ENCODE measurements around the gene BARX1. TPM values are rescaled to one million over a fixed set of nuclear protein-coding genes. Genes with fewer than 3 reads are reported as not detected.
A peak's percentile ranks its signal among the peaks of the same experiment; 100 is the strongest.
"Not testable (repeated sequence)": the region's sequence is repeated elsewhere in the genome, so short reads cannot be mapped to it uniquely, and the experiment has no call there.

The BARX1 gene
- total RNA-seq, 1 donor: not detected

DNA sequence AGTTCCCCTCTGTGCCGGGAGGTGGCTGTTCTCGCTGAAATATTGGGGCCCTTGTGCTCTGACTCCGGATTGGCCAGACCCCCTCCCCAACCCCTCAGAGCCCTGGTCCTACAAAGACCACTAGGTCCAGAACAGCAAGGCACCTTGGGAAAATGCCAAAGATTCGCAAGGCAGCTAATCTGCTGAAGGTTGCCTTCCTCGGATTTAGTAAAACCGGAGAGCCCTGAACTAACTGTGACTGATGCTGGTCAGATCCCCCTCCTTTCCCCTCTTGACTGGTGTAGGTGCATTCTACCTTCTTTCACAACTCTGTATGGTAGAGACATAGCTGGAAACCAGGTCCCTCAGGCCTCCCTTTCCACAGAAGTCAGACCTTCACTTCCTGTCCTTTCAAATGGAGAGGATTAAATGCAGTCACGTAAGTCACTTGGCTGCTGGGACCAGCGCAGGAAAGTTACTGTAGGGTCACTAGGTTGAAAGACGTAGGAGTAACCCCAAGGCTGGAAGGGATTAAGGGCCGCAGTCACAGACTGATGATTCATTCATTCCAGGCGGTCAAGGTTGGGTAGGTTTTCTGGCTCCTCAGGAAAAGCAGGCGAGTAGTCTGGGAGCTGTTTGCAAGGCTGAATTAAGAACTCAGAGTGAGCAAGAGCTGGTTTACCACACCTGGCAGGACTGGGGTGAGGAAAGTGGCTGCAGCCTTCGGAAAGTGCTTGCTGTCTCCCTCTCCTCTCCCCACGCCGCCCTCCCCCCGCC, 5.3 kb downstream of the BARX1 start:
- Histone ChIP-seq H3K27me3 (ENCODE audit: insufficient read depth, low read length) (peaks cover 85% of the 10 kb centered on the region), H3K4me3 (ENCODE audit: low read length) (no peak overlapping the region), H3K9me3 (ENCODE audit: low read depth, low read length) (no peaks in the 10 kb centered on the region), H3K4me1 (ENCODE audit: insufficient read depth, low read length) (peaks cover 47% of the 10 kb centered on the region)

DNA sequence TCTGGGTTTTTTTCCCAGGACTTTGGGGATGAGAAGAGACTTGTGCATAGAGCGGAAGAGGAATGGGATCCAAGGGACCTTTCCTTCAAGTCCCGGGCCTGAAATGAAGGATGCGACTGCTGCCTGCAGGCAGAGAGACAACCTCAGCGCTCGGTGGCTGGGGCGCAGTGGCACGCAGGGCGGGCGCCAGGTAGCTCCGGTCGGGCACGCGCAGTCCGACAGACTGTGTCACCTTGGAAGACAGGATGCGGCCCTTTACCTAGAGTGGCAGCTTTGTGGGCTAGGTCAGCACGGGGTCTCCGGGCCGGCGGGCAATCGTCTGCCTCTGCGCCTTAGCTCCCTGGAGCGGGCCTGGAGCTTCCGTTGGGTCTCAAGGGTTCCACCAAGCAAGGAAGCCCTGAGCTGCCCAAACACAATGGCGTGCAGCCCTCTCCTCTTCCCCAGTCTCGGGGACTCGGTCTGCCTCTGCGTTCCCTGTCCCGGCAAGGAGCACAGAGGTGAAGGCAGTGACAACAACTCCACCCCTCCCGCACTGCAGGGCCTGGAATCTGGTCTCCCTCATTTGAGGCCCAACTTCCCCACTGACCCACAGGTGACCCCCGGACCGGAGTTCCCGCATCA, 6.0 kb downstream of the BARX1 start:
- no peaks in the 10 kb centered on the region for H3K9me3 ChIP-seq (ENCODE audit: low read depth, low read length)
- H3K4me1 ChIP-seq (ENCODE audit: insufficient read depth, low read length): peaks cover 47% of the 10 kb centered on the region
- no peak overlapping the region for H3K4me3 ChIP-seq (ENCODE audit: low read length)
- peaks cover 86% of the 10 kb centered on the region for H3K27me3 ChIP-seq (ENCODE audit: insufficient read depth, low read length)

DNA sequence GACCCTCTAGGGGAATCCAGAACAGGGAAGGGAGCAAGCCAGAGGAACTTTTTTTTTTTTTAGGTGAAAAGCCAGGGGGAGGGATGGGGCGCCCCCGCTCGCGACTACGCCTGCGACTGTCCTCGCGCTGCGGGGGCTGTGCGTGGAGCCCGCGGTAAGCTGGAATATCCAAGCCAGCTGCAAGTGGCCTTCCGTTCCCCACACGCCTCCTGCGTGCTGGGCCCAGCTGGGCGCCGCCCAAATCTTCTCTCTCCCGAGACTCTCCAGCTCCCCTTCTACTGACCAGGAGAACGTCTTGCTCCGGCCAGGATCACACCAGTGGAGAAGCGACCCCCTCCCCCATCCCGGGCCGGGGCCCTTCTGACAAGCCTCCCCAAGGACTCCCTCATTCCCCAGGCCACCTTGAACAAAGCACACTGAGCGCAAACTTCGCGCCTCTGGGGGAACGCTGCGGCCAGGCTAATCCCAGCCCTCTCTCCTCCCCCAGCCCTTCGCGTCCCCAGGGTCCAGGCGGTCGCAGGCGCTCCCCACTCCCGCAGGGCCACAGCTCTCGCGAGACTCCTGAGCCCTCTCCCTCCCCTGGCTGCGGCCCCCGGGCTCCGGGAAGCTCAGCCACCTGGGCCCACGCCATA, 6.6 kb downstream of the BARX1 start:
- Histone ChIP-seq H3K4me3 (ENCODE audit: low read length) (no peak overlapping the region), H3K9me3 (ENCODE audit: low read depth, low read length) (no peaks in the 10 kb centered on the region), H3K27me3 (ENCODE audit: insufficient read depth, low read length) (peaks cover 80% of the 10 kb centered on the region), H3K4me1 (ENCODE audit: insufficient read depth, low read length) (peaks cover 47% of the 10 kb centered on the region)

DNA sequence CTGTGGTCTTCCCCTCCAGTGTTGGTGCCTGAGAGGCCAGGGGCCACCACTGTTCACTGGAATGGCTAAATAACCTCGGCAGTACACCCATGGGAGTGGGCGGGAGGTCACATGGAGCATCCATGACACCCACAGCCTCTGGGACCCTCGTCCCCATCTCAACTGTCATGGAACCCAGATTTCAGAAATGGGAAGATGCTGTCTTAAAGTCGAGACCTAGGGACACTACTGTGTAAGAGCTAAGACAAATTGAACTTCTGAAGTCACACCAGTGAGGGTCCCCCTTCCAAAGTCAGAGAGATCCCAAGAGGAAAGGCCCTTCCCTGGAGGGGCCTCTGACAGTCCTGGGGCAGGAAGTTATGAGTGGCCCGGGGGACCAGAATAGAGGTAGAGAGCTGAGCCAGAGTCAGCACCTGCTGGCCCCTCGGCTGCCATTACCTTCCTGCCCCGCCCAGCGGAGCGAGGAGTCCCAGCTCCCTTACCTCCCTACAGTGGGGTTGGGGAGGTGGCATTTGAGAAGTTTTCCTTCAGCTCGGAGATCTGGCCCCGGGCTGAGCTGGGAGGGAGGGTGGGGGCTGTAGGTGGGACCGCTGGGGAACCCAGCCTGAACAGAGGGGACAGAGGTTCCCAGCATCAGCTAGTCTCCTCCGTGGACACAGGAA, 7.6 kb downstream of the BARX1 start:
- H3K4me3 ChIP-seq (ENCODE audit: low read length): no peak overlapping the region
- no peaks in the 10 kb centered on the region for H3K9me3 ChIP-seq (ENCODE audit: low read depth, low read length)
- peaks cover 80% of the 10 kb centered on the region for H3K27me3 ChIP-seq (ENCODE audit: insufficient read depth, low read length)
- peaks cover 37% of the 10 kb centered on the region for H3K4me1 ChIP-seq (ENCODE audit: insufficient read depth, low read length)

DNA sequence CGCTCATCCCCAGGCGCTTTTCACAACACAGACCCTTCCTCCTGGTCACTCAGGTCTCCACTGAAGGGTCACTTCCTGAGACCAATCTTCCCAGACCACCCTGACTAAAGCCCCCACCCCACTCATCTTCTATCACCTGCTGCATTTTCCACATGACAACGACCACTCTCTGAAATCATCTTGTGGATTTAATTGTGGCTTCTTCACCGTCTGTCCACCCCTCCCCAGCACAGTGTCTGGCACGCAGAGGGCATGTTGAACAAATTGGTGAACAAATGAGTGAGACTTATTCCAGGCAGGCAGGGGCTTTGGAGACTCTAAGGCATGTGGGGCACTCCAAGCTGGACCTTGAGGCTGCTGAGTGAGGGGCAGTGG, 8.8 kb downstream of the BARX1 start:
- no peak overlapping the region for H3K4me3 ChIP-seq (ENCODE audit: low read length)
- H3K9me3 ChIP-seq (ENCODE audit: low read depth, low read length): no peaks in the 10 kb centered on the region
- peaks cover 72% of the 10 kb centered on the region for H3K27me3 ChIP-seq (ENCODE audit: insufficient read depth, low read length)
- peaks cover 26% of the 10 kb centered on the region for H3K4me1 ChIP-seq (ENCODE audit: insufficient read depth, low read length)

DNA sequence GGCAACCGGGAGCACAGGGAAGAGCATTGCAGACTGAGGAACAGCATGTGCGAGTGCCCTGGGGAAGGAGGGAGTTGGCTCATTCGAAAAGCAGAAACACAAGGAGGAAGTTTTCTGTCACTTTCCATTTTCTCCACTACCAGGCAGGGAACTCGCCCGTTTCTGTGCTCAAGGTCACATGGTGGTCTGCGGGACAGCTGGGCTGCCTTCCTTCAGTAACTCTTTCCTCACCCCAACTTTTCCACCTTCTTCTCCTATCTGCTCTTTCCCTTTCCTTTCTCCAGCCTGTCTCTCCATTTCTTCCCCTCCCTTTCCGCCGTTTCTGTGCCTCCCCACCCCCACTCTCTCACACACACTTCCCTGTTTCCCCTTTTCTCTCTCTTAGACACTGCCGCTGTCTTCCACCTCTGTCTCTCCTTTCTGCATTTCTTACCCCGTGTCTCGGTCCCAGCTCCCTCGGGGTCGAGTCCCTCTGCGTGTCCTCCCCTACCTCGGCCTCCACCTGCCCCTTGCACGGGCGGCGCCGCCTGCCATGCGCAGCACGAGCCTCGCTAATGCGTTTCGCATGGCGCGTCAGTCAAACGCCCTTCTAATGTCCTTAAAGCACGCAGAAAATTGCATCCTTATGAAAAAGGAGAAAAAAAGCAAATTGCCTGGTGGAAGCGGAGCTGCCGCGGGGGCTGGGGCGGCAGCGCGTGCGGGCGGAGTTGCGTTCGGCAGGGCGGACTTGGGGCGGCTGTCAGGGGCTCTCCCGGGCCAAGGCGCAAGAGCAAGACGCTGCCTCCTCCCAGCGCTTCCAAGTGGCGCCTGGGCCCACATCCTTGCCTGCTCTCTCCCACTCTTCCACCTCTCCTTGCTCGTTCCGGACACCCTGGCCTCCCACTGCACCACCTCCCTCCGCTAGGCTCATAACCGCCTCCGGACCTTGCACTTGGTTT, 9.5 kb downstream of the BARX1 start:
- Histone ChIP-seq H3K27me3 (ENCODE audit: insufficient read depth, low read length) (peaks cover 66% of the 10 kb centered on the region), H3K4me3 (ENCODE audit: low read length) (peak overlapping the region; percentile 14), H3K9me3 (ENCODE audit: low read depth, low read length) (no peaks in the 10 kb centered on the region), H3K4me1 (ENCODE audit: insufficient read depth, low read length) (peaks cover 20% of the 10 kb centered on the region)

DNA sequence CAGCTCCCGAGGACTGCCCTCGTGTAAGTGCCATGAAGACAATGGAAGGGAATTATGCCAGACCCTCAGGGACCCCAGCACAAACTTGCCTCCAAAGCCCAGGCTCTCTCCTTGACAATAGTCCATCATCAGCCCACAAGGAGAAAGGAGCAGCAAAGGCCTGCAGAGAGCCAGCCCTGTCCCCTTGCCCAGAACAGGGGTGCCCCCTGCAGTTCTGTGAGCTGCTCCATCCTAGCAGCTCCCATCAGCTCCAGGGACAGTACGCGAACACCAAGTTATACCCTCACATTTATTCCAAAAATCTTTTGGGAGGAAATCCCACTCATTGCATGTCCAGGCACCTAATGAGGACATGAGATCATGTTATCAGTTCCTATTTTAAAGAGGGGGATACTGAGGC, 11.1 kb downstream of the BARX1 start:
- Histone ChIP-seq H3K4me1 (ENCODE audit: insufficient read depth, low read length) (peaks cover 11% of the 10 kb centered on the region), H3K27me3 (ENCODE audit: insufficient read depth, low read length) (peaks cover 51% of the 10 kb centered on the region), H3K4me3 (ENCODE audit: low read length) (no peak overlapping the region), H3K9me3 (ENCODE audit: low read depth, low read length) (no peaks in the 10 kb centered on the region)

DNA sequence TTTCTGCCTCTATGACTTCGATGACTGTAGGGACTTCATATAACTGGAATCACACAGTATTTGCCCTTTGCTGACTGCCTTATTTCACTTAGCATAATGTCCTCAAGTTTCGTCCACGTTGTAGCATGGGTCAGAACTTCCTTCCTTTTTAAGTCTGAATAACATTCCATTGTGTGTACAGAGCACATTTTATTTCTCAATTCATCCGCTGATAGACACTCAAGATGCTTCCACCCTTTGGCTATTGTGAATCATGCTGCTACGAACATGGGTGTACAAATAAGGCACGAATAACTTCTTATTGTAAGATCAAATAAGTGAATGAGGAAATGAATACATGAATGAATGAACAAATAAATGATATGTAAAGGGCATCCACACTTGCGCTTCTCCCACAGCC, 13.0 kb downstream of the BARX1 start:
- no peaks in the 10 kb centered on the region for H3K9me3 ChIP-seq (ENCODE audit: low read depth, low read length)
- H3K4me1 ChIP-seq (ENCODE audit: insufficient read depth, low read length): peaks cover 9% of the 10 kb centered on the region
- peaks cover 34% of the 10 kb centered on the region for H3K27me3 ChIP-seq (ENCODE audit: insufficient read depth, low read length)
- no peak overlapping the region for H3K4me3 ChIP-seq (ENCODE audit: low read length)

DNA sequence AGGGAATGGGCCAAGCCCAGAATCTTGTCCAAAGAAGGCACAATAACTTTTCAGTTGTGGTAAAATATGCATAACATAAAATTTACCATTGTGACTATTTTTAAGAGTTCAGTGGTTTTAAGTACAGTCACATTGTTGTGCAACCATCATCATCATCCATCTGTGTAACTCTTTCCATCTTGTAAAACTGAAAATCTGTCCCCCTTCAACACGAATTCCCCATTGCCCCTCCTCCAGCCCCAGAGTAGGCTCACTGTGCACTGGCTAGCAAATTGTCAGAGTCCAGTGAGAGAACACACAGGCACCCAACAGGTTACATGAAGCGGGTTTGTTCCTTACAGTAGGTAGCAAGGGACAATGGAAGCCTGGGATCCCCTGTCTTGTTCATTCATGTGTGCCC, 13.7 kb downstream of the BARX1 start:
- Histone ChIP-seq H3K4me1 (ENCODE audit: insufficient read depth, low read length) (peaks cover 9% of the 10 kb centered on the region), H3K4me3 (ENCODE audit: low read length) (no peak overlapping the region), H3K27me3 (ENCODE audit: insufficient read depth, low read length) (peaks cover 28% of the 10 kb centered on the region), H3K9me3 (ENCODE audit: low read depth, low read length) (no peaks in the 10 kb centered on the region)

DNA sequence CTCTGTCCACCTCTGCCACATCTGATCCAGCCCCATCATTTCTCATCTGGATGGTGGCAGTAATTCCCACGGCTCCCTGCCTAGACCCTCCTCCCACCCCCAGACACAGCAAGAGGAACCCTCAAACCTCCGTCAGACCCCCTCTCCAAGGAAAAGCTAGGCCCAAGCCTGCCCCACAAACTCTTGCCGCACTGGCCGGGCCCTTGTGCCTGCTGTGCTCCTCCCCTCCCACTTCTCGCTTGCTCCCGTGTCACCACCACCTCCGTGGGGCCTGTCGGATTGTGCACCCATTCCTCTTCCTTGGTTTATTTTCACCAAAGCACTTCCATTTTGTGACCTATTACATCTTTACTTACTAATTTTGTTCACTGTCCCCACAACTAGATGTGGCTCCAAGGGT, 14.2 kb downstream of the BARX1 start:
- peaks cover 22% of the 10 kb centered on the region for H3K27me3 ChIP-seq (ENCODE audit: insufficient read depth, low read length)
- no peak overlapping the region for H3K4me3 ChIP-seq (ENCODE audit: low read length)
- peaks cover 4% of the 10 kb centered on the region for H3K4me1 ChIP-seq (ENCODE audit: insufficient read depth, low read length)
- no peaks in the 10 kb centered on the region for H3K9me3 ChIP-seq (ENCODE audit: low read depth, low read length)

DNA sequence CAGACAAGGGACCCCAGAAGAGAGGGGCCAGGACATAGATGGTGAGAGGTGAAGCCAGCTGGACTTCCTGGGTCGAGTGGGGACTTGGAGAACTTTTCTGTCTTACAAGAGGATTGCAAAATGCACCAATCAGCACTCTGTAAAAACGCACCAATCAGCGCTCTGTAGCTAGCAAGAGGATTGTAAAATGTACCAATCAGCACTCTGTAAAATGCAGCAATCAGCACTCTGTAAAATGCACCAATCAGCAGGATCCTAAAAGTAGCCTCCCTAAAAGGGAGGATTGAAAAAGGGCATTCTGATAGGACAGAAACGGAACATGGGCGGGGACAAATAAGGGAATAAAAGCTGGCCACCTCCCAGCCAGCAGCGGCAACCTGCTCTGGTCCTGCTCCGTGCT, 15.6 kb downstream of the BARX1 start:
- H3K4me3 ChIP-seq (ENCODE audit: low read length); H3K9me3 ChIP-seq (ENCODE audit: low read depth, low read length); H3K4me1 ChIP-seq (ENCODE audit: insufficient read depth, low read length): not testable (repeated sequence)
- peaks cover 17% of the 10 kb centered on the region for H3K27me3 ChIP-seq (ENCODE audit: insufficient read depth, low read length)

DNA sequence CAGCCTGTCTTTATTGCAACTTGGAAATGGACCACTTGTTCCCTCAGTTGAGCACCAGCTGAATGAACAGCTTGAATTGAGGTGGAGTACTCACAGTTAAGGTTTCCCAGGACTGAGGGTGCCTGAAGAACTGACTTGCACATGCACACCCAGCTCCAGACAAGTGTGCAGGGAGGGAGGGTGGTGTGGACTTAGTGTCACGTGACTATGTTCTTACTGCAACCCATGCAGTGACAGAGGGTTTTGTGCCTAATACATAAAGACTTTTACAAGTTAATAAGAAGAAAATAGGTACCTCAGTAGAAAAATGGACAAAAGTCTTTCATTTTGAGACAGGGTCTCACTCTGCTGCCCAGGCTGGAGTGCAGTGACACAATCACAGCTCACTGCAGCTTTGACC, 18.0 kb downstream of the BARX1 start:
- no peaks in the 10 kb centered on the region for H3K9me3 ChIP-seq (ENCODE audit: low read depth, low read length)
- peaks cover 3% of the 10 kb centered on the region for H3K27me3 ChIP-seq (ENCODE audit: insufficient read depth, low read length)
- no peaks in the 10 kb centered on the region for H3K4me1 ChIP-seq (ENCODE audit: insufficient read depth, low read length)
- no peak overlapping the region for H3K4me3 ChIP-seq (ENCODE audit: low read length)

DNA sequence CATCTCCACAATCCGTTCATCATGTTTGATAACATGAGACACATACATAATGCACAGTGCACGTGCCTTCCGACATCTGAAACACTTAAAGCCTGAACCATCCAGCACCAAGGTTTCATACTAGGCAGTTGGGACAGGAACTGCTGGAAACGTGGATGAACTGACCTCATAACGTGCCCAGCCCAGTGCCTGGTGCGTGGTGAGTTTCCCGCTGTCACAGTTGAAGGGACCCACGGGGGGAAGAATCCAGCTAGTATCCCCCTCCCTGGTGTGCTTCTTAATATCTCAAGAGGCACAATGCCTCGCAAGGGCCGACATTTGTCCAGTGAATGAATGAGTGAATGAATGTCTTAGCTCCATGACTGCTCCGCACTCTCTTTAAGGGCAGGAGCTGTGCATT, 23.2 kb downstream of the BARX1 start:
- Histone ChIP-seq H3K4me1 (ENCODE audit: insufficient read depth, low read length) (no peaks in the 10 kb centered on the region), H3K4me3 (ENCODE audit: low read length) (no peak overlapping the region), H3K9me3 (ENCODE audit: low read depth, low read length) (no peaks in the 10 kb centered on the region), H3K27me3 (ENCODE audit: insufficient read depth, low read length) (peaks cover 6% of the 10 kb centered on the region)

DNA sequence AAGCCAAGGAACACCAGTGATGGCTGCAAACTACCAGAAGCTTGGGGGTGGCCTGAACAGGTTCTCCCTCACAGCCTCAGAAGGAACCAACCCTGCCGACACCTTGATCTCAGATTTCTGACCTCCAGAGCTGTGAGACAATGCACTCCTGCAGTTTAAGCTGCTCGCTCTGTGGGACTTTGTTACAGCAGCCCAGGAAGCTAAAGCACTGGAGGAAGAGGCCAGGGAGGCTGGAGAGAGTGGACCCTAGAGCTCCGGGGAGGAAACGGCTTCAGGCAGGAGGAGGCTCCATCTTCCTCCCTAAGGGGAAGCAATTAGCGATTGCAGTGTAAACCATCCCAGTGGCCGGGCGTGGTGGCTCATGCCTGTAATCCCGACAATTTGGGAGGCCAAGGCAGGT, 25.1 kb downstream of the BARX1 start:
- no peak overlapping the region for H3K4me3 ChIP-seq (ENCODE audit: low read length)
- peaks cover 6% of the 10 kb centered on the region for H3K27me3 ChIP-seq (ENCODE audit: insufficient read depth, low read length)
- H3K4me1 ChIP-seq (ENCODE audit: insufficient read depth, low read length): no peaks in the 10 kb centered on the region
- no peaks in the 10 kb centered on the region for H3K9me3 ChIP-seq (ENCODE audit: low read depth, low read length)

Data from mononuclear cell (primary cell).